ENCODE data around the gene IKZF4. TPM values are rescaled to one million over a fixed set of nuclear protein-coding genes. Genes with fewer than 3 reads are reported as not detected.
A peak's percentile ranks its signal among the peaks of the same experiment; 100 is the strongest.
"Not testable (repeated sequence)": the region's sequence is repeated elsewhere in the genome, so short reads cannot be mapped to it uniquely, and the experiment has no call there.

IKZF4 gene
- total RNA-seq, 1 experiment from 2014 or later = 1.5 TPM

DNA sequence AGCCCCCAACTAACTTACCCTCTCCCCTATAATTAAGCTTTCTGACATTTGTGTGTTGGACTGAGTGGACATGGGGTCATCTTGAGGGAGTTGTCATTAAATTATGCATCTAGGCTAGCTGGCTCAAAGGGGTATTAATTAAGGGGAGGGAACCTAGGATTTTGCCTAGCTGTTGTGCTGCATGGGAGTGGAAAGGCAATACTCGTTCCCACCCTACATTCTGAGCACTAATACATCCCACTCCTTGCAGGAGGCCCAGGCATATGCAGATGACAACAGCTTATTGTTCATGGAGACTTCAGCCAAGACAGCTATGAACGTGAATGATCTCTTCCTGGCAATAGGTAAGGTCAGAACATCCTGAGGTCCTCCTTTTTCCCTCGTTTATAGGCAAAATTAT, 29.7 kb upstream of the IKZF4 start:
- no peak overlapping the region for H3K4me3 ChIP-seq (ENCODE audit: insufficient read depth, low read depth, low read length)
- no peaks in the 10 kb centered on the region for H3K27me3 ChIP-seq (ENCODE audit: control insufficient read depth, insufficient read depth, low read length)
- DNase-seq = no peak
- H3K36me3 ChIP-seq (replicated peaks; ENCODE audit: control insufficient read depth, insufficient read depth, low read length) = peaks cover 39% of the 10 kb centered on the region

DNA sequence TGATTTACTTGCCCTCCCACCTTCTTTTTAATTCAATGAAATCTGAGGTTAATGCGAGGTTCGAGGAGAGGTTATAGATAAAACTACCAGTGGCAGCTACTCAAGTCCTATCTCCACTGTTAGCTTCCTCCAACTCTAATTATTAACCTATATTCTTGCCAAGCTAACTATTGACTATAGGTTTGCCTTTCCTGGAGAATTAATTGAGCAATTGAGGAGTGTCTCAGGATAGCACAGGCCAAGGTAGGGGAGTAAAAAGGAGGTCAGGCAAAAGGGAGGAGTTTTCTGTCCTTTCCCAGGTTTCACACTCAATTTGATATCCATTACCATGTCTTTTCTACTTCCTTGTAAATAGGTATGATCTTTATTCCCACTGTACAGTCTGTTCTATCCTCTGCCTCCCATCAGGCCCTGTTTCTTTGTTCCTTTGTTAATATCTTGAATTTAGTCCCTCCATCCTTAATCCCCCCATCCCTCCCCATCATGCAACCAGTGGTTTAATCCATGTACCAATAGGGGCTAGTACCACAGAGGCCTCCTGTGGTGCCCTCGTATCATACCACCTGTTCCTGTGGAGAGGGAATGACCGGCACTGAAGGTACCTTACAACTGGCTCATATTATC, 27.5 kb upstream of the IKZF4 start:
- Histone ChIP-seq H3K27me3 (ENCODE audit: control insufficient read depth, insufficient read depth, low read length) (no peaks in the 10 kb centered on the region), H3K36me3 (replicated peaks; ENCODE audit: control insufficient read depth, insufficient read depth, low read length) (peaks cover 39% of the 10 kb centered on the region), H3K4me3 (ENCODE audit: insufficient read depth, low read depth, low read length) (no peak overlapping the region)
- DNase-seq = no peak

DNA sequence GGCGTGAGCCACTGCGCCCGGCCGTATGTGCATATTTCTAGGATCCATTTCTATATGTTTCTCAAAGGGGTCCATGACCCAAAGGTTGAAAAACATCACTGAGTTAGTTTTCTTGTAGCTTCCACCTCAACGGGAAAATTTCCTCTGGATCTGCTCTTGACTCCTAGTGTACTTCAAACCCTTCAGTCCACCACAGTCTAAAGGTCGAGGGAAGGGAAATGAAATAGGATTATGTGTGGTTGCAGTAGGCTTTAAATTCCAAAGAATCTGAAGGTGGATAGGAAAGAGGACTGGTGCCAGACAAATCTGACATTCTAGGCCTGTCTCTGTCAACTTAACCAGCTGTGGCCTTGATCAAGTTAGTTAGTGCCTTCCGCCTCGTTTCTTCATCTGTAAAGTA, 25.5 kb upstream of the IKZF4 start:
- DNase-seq = no peak
- peaks cover 32% of the 10 kb centered on the region for H3K36me3 ChIP-seq (replicated peaks; ENCODE audit: control insufficient read depth, insufficient read depth, low read length)
- no peaks in the 10 kb centered on the region for H3K27me3 ChIP-seq (ENCODE audit: control insufficient read depth, insufficient read depth, low read length)

DNA sequence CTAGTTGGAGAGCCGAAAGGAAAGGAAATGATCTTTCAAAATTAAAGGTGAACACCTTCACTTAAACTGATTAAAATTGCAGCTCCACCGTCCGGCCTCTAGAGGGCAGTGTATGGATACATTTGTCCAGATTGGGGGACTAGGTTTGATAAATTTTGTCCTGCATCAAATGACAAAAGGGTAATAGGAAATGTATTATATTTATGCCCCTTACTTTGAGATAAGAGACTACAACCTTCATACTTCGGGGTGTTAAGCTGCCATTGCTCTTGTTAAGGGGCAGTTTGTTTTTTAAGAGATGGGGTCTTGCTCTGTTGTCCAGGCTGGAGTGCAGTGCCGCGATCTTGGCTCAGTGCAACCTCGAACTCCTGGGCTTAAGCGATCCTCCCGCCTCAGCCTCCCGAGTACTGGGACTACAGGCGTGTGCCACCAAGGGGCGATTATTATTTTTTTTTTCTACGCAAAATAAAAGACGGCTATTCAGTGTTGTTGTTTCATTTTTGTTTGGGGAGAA, 24.6 kb upstream of the IKZF4 start:
- H3K4me3 ChIP-seq (ENCODE audit: insufficient read depth, low read depth, low read length) = no peak overlapping the region
- no peaks in the 10 kb centered on the region for H3K27me3 ChIP-seq (ENCODE audit: control insufficient read depth, insufficient read depth, low read length)
- peaks cover 23% of the 10 kb centered on the region for H3K36me3 ChIP-seq (replicated peaks; ENCODE audit: control insufficient read depth, insufficient read depth, low read length)
- peak; percentile 61 for DNase-seq

More for the DNA sequence above, 25.5 kb upstream of the IKZF4 start:
- H3K4me3 ChIP-seq (ENCODE audit: insufficient read depth, low read depth, low read length) = no peak overlapping the region

DNA sequence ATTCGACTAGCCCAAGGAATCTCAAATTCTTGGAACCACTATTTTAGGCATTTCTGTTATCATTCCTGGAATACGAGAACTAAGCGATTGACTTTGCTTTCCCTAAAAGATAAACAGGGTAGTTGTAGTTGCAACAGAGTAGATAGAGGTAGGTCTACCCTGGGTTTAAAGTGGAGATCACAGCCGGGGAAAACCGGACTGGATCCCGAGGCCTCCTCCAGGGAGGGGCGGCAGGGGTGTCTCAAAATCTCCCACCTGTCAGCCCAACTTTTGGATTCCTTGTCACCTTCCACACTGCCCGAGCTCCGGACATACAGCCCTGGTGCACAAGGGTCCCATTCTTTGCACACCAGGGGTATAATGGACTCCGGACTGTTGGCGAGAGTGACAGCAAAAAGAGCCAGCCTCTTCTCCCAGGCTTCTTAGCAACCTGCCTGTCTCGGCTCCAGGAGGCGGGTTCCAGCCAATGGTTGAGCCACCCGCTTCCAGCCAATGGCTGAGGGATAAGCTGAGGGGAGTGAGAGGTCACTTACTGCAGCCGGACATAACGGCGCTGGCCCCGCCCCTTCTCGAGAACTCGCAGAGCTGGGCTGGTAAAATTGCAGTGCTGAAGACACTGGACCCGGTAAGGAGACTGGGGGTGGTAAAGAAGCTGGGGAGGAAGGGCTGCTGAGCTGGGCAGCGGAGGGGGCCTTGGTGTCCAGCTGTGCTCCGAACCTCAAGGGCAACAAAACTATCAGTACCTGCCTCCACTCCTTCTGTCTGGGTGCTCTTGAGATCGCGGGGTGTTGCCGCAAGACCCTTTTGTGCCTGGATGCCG, 23.9 kb upstream of the IKZF4 start, which contains the start of gene SUOX:
TSS of gene SUOX (plus strand) at position 562 of the 820 bp plus-strand sequence. CDS start 4,946 bp downstream, outside the sequence.
- DNase-seq = peak; percentile 97
- peaks cover 22% of the 10 kb centered on the region for H3K36me3 ChIP-seq (replicated peaks; ENCODE audit: control insufficient read depth, insufficient read depth, low read length)
- peak within 1 kb of the TSS; percentile 95 for H3K4me3 ChIP-seq (ENCODE audit: insufficient read depth, low read depth, low read length)
- no peaks in the 10 kb centered on the region for H3K27me3 ChIP-seq (ENCODE audit: control insufficient read depth, insufficient read depth, low read length)

DNA sequence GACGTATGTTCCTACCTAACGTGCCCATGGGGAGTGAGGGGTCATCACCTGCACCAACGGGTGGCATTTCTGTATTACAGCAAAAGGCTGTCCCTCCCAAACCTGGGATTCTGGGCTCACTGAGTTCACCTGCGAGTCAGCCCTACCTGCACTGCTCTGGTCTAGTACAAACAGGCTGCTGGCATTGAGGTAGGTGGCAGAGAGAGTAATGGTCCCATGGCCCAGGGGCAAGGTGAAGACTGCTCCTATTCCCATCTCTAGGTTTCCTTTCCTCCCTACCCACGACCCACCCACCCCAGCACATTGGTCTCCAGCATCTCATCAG, 23.3 kb upstream of the IKZF4 start:
- H3K27me3 ChIP-seq (ENCODE audit: control insufficient read depth, insufficient read depth, low read length) = no peaks in the 10 kb centered on the region
- peaks cover 17% of the 10 kb centered on the region for H3K36me3 ChIP-seq (replicated peaks; ENCODE audit: control insufficient read depth, insufficient read depth, low read length)
- peak overlapping the region; percentile 95 for H3K4me3 ChIP-seq (ENCODE audit: insufficient read depth, low read depth, low read length)
- peak; percentile 62 for DNase-seq

DNA sequence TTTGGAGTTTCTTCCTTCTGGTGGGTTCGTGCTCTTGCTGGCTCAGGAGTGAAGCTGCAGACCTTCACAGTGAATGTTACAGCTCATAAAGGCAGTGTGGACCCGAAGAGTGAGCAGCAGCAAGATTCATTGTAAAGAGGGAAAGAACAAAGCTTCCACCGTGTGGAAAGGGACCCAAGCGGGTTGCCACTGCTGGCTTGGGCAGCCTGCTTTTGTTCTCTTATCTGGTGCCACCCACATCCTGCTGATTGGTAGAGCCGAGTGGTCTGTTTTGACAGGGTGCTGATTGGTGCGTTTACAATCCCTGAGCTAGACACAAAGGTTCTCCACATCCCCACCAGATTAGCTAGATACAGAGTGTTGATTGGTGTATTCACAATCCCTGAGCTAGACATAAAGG, 21.3 kb upstream of the IKZF4 start:
- DNase-seq; H3K27me3 ChIP-seq (ENCODE audit: control insufficient read depth, insufficient read depth, low read length); H3K4me3 ChIP-seq (ENCODE audit: insufficient read depth, low read depth, low read length); H3K36me3 ChIP-seq (replicated peaks; ENCODE audit: control insufficient read depth, insufficient read depth, low read length): not testable (repeated sequence)

DNA sequence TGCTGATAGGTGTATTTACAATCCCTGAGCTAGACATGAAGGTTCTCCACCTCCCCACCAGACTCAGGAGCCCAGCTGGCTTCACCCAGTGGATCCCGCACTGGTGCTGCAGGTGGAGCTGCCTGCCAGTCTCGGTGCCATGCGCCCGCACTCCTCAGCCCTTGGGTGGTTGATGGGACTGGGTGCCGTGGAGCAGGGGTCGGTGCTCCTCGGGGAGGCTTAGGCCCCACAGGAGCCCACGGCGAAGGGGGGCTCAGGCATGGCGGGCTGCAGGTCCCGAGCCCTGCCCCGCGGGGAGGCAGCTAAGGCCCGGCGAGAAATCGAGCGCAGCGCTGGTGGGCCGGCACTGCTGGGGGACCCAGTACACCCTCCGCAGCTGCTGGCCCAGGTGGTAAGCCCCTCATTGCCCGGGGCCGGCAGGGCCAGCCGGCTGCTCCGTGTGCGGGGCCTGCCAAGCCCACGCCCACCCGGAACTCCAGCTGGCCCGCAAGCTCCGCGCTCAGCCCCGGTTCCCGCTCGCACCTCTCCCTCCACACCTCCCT, 20.8 kb upstream of the IKZF4 start:
- not testable (repeated sequence) for H3K27me3 ChIP-seq (ENCODE audit: control insufficient read depth, insufficient read depth, low read length); H3K4me3 ChIP-seq (ENCODE audit: insufficient read depth, low read depth, low read length); DNase-seq; H3K36me3 ChIP-seq (replicated peaks; ENCODE audit: control insufficient read depth, insufficient read depth, low read length)

DNA sequence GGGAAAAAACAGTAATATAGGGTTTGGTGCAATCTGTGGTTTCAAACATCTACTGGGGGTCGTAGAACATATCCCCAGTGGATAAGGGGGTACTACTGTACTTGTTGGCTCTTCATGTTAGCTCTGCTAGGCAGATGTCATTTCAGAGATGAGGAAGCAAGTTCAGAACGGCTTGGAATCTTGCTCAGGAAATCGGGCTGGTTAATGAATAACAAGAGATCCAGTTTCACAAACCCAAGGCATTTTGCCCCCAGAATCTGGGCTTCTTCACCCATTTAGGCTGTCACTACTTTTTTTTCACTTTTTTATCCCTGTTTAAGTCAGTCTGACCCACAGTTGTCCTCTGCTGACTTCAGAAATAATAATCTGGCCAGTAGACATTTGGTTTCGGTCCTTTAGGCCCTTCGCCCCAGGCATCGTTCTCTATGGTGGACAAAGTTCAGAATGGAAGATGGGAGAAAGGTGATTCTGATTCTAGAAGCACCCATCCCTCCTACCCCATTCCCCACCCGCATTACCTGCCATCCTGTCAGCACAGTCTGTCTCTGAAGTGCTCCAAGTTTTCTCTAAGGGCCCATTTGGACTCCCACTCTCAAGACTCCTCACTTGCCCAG, 19.2 kb upstream of the IKZF4 start:
- H3K36me3 ChIP-seq (replicated peaks; ENCODE audit: control insufficient read depth, insufficient read depth, low read length) = peaks cover 6% of the 10 kb centered on the region
- H3K4me3 ChIP-seq (ENCODE audit: insufficient read depth, low read depth, low read length) = no peak overlapping the region
- DNase-seq = no peak
- H3K27me3 ChIP-seq (ENCODE audit: control insufficient read depth, insufficient read depth, low read length) = no peaks in the 10 kb centered on the region

DNA sequence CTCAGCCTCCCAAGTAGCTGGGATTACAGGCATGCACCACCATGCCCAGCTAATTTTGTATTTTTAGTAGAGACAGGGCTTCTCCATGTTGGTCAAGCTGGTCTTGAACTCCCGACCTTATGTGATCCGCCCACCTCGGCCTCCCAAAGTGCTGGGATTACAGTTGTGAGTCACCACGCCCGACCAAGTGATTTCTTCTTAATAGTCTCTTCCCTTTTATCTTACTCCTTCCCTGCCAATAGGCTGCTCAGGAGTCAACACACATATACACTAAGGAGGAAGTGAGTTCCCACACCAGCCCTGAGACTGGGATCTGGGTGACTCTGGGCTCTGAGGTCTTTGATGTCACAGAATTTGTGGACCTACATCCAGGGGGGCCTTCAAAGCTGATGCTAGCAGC, 17.5 kb upstream of the IKZF4 start:
- H3K27me3 ChIP-seq (ENCODE audit: control insufficient read depth, insufficient read depth, low read length); H3K4me3 ChIP-seq (ENCODE audit: insufficient read depth, low read depth, low read length); H3K36me3 ChIP-seq (replicated peaks; ENCODE audit: control insufficient read depth, insufficient read depth, low read length); DNase-seq: not testable (repeated sequence)

DNA sequence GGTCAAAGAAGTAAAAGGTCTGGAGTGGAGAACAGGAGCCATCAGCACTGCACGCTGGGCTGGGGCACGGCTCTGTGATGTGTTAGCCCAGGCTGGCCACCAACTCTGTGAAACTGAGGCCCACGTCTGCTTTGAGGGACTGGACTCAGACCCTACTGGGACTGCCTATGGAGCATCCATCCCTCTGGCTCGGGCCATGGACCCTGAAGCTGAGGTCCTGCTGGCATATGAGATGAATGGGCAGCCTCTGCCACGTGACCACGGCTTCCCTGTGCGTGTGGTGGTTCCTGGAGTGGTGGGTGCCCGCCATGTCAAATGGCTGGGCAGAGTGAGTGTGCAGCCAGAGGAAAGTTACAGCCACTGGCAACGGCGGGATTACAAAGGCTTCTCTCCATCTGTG, 16.6 kb upstream of the IKZF4 start:
- no peak for DNase-seq
- Histone ChIP-seq H3K27me3 (ENCODE audit: control insufficient read depth, insufficient read depth, low read length) (no peaks in the 10 kb centered on the region), H3K36me3 (replicated peaks; ENCODE audit: control insufficient read depth, insufficient read depth, low read length) (peaks cover 6% of the 10 kb centered on the region), H3K4me3 (ENCODE audit: insufficient read depth, low read depth, low read length) (no peak overlapping the region)

DNA sequence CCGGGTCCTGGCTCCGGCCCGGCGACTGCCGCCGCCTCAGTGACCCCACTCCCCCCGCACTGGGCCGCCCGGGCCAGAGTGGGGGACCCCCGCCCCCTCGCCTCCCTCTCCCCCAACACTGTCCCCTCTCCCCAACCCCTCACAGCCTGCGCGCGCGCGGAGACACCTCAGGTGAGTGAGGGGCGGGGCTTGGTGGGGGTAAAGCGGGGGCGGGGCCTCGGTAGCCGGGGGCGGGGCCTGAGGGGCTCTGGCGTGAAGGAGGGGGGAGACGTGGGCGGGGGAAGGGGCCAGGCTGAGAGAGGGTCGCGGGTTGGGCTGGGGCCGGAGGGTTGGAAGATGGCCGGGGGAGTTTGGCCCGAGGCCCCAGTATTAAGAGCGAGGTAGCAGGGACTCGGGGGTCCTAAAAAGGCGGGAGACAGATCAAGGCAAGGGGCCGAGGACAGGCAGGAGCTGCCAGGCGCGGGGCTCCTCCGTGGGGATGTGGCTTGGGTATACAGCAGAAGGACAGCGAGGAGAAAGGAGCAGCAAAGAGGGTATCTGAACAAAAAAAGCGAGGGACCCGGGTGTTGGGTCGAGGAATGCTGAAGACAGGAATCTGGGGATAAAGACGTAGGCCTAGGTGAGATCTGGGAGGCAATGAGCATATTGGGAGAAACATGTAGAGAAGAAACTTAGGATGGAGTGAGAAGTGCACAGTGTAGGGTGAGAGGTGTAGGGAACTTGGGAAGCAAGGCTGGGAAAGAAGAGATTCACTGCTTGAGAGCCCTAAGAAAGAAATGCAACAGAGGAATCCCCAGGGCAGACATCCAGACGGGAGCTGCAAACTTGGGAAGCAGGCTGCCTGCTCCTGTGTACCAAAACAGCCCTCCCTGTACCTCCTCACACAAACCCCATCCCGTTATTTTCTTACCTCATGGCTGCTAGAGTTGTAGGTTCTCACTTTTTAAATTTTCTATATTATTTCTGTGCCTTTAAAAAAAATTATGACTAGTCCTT, 13.0 kb upstream of the IKZF4 start:
- peak; percentile 100 for DNase-seq
- peaks cover 4% of the 10 kb centered on the region for H3K36me3 ChIP-seq (replicated peaks; ENCODE audit: control insufficient read depth, insufficient read depth, low read length)
- H3K27me3 ChIP-seq (ENCODE audit: control insufficient read depth, insufficient read depth, low read length) = no peaks in the 10 kb centered on the region

DNA sequence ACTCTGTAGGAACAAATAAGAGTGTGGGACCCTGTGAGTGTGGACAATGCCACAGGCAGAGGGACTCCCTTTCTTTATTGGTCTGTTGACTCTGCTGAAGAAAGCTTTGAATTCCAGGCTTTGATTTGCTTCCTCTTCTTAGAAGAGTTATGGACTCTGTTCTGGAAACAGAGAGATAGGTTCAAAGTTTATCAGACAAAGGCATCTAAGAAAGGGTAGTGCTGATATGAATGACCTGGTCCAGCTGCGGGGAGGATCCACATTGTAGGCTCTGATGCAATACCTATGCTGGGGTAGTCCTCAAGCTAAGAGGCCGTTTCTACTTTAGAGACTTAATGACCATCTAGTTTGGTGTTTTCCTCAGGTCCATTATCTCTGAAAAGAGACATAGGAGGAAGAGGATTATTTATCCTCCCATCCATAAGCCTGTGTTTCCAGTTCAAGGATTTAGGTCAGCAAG, 10.7 kb upstream of the IKZF4 start:
- H3K36me3 ChIP-seq (replicated peaks; ENCODE audit: control insufficient read depth, insufficient read depth, low read length) = no peaks in the 10 kb centered on the region
- no peak overlapping the region for H3K4me3 ChIP-seq (ENCODE audit: insufficient read depth, low read depth, low read length)
- no peak for DNase-seq
- no peaks in the 10 kb centered on the region for H3K27me3 ChIP-seq (ENCODE audit: control insufficient read depth, insufficient read depth, low read length)

More for the DNA sequence above, 13.0 kb upstream of the IKZF4 start:
- H3K4me3 ChIP-seq (ENCODE audit: insufficient read depth, low read depth, low read length) = peak overlapping the region; percentile 64

Measured in H7 (cell line).